Heart left ventricle (tissue), 16 donors: ENCODE data around the gene KLRF2. TPM values are rescaled to one million over a fixed set of nuclear protein-coding genes. Genes with fewer than 3 reads are reported as not detected.

Experiments used
- ATAC-seq, 4 donors: fragments of 200-7000 bp; cut with Tn5 transposase; one replicate each; pipeline ENCODE4 v1.9.1; 2020 to 2022; ENCODE audit warnings: moderate library complexity in 4 of 4, mild to moderate bottlenecking in 3 of 4, moderate number of reproducible peaks in 1 of 4
- DNase-seq, 5 donors: peaks; one replicate each; pipeline ENCODE4 v3.0.0-alpha.2; 2020
- H3K27ac ChIP-seq, 12 donors: fragments of 200-600 bp; sonication (generic) in 4 of 12; one replicate each; pipeline versions ENCODE4 v1.5.0 to v1.8.0; 2016 to 2022; ENCODE audit warnings: mild to moderate bottlenecking in 2 of 12
- H3K27me3 ChIP-seq, 9 donors: fragments of 200-600 bp; sonication (generic) in 2 of 9; one replicate each; pipeline versions ENCODE4 v1.5.1 to v1.8.0; 2016 to 2022; ENCODE audit warnings: mild to moderate bottlenecking in 3 of 9
- H3K36me3 ChIP-seq, 9 donors: fragments of 200-600 bp; sonication (generic) in 2 of 9; one replicate each; pipeline versions ENCODE4 v1.5.0 to v1.8.0; 2018 to 2022; ENCODE audit warnings: mild to moderate bottlenecking in 2 of 9
- H3K4me1 ChIP-seq, 12 donors: fragments of 200-600 bp; sonication (generic) in 4 of 12; one replicate each; pipeline versions ENCODE4 v1.5.0 to v1.8.0; 2016 to 2022; ENCODE audit warnings: mild to moderate bottlenecking in 3 of 12
- H3K4me3 ChIP-seq, 12 donors: fragments of 200-600 bp; sonication (generic) in 4 of 12; one replicate each; pipeline versions ENCODE4 v1.5.0 to v1.8.0; 2017 to 2022; ENCODE audit warnings: mild to moderate bottlenecking in 9 of 12, moderate library complexity in 4 of 12
- H3K9me3 ChIP-seq, 12 donors: fragments of 200-600 bp; sonication (generic) in 4 of 12; one replicate each; pipeline versions ENCODE4 v1.5.0 to v1.8.0; 2016 to 2022; ENCODE audit warnings: mild to moderate bottlenecking in 1 of 12
- POLR2A ChIP-seq, 2 donors: fragments of 450-650 bp; IDR thresholded peaks; one replicate each; pipeline ENCODE4 v1.6.1; 2017; ENCODE audit warnings: antibody characterized with exemption in 2 of 2, mild to moderate bottlenecking in 2 of 2, moderate library complexity in 2 of 2
- whole genome bisulfite sequencing, 4 donors: extraction: QIAGEN DNeasy Blood & Tissue Kit in 2 of 4; methylation state at CpG; one replicate each; pipeline versions ENCODE4 v1.1.5 to v1.1.7; 2013 to 2018; 5-methylcytosine and 5-hydroxymethylcytosine counted together
- intact Hi-C, 10 donors: fragments of 100-400 bp; cut with DNase I; formaldehyde crosslinking; loops; one replicate each; pipeline versions ENCODE4 v1.11.1 to v1.14.2; 2022
- polyA plus RNA-seq, 2 donors: library from polyadenylated mRNA; stranded (reverse); fragments of 200-250 nt; gene quantifications; one replicate each; pipeline ENCODE4 v1.2.3, GENCODE V29; 2013
- total RNA-seq, 9 donors: library from RNA; depleted of rRNA in 2 of 9; stranded (reverse); fragments of >200 nt in 2 of 9; fragmentation: NEBNext Ultra II Directional in 3 of 9; extraction: Animal tissue kit (Norgen Biotek cat#: 25700) in 3 of 9; gene quantifications; one replicate each; pipeline versions ENCODE4 v1.1.0 to v1.2.4, GENCODE V29; 2016 to 2023
- TF ChIP-seq, protein P1 (sequence below), 12 donors: fragments of 200-600 bp; sonication (generic) in 4 of 12; IDR thresholded peaks; one replicate each; pipeline versions ENCODE4 v1.5.0 to v1.8.0; 2018 to 2022; ENCODE audit warnings: antibody characterized with exemption in 12 of 12, mild to moderate bottlenecking in 5 of 12
- donor health status: ischemic (EF 13 %, LVEDD 7.1; RV severe dilation, severe dysfunction).
- donor health status: healthy with polysubstance abuse.
- donor health status: DM: no; HTN: yes; CAD: no.
- donor health status: DM: no; HTN: no; CAD: no.
- donor health status: ischemic (EF 25% LVEDD 6.9; RV normal size, moderate dysfunction).
- donor health status: ischemic (EF 25% LVEDD 5.7; RV mildly dilated, moderate dysfunction).
- donor health status: healthy.
- donor health status: DM: yes; HTN: yes; CAD: no.
- donor health status: ischemic (EF 35%, LVEDD 5.7; RV mildly dilated, moderate dysfunction).
- donor health status: nonischemic (EF 11% LVEDD 7.7; RV severe dilation, severe dysfunction).
- donor health status: DM: yes; HTN: yes; CAD: no.
- donor health status: PGD.
- donor health status: ischemic (EF 29% LVEDD 5.4; RV normal size, mild dysfunction).
- donor health status: nonischemic (EF 23%, LVEDD 6.1; RV moderate dilation, normal function).

KLRF2 gene
- total and polyA plus RNA-seq, 11 donors = not detected

DNA sequence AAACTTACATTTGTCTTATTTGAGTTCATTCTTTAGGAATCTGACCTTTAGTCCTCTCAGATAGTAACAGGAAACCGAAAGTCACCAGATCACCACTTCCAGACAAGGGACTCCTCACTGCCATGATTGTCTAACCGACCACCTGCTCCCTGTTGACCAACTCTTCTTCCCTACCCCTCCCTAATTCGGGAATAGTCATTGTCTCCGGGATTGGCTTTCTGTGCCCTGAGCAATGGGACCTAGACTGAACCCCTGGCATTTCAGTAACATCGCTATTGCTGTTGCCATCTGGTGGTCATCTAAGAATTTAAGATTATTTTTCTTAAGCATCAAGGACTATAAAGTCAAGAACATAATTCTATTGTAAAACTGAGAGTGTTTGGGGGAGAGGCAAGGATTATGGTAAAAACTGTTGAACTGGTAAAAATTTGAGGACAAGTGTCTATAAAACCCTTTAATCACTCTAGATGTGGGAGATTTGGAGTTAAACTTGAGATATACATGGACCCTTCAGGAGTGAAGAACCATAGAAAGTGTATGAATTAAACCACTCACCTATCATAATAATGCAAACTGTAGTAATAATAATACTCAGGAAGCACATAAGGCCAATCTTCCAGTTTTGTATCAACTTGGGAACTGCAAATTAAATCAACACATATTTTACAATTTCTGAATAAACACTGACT lies 44.6 kb downstream of the KLRF2 start:
- no peaks in the 10 kb centered on the region for H3K36me3 ChIP-seq
- no peak overlapping the region for H3K27ac ChIP-seq
- DNase-seq (no peak), ATAC-seq (peak in 3 of 4 donors; percentile 46 to 54 (median 52))
- peak overlapping the region in 4 of 12 donors; percentile 27 to 45 (median 36) for H3K4me3 ChIP-seq
- no peaks in the 10 kb centered on the region for H3K9me3 ChIP-seq
- peaks cover 0 to 4% (median 0%) of the 10 kb centered on the region in 9 donors for H3K27me3 ChIP-seq
- intact Hi-C loops = loop anchor here (1.0 to 10.0 kb wide), 9 partner anchors 109 to 179 kb away; no protein-coding TSS in a partner anchor
- no peak for TF ChIP-seq POLR2A (IDR thresholded peaks at IDR 0.05)
- TF ChIP-seq, protein P1, sequence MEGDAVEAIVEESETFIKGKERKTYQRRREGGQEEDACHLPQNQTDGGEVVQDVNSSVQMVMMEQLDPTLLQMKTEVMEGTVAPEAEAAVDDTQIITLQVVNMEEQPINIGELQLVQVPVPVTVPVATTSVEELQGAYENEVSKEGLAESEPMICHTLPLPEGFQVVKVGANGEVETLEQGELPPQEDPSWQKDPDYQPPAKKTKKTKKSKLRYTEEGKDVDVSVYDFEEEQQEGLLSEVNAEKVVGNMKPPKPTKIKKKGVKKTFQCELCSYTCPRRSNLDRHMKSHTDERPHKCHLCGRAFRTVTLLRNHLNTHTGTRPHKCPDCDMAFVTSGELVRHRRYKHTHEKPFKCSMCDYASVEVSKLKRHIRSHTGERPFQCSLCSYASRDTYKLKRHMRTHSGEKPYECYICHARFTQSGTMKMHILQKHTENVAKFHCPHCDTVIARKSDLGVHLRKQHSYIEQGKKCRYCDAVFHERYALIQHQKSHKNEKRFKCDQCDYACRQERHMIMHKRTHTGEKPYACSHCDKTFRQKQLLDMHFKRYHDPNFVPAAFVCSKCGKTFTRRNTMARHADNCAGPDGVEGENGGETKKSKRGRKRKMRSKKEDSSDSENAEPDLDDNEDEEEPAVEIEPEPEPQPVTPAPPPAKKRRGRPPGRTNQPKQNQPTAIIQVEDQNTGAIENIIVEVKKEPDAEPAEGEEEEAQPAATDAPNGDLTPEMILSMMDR (IDR thresholded peaks at IDR 0.05) = peak in 11 of 12 donors; percentile 10 to 63 (median 44)
- WGBS, 4 donors = 12 to 18% (median 14%) methylated on average over 5 of the region's 5 CpGs
- H3K4me1 ChIP-seq = no peaks in the 10 kb centered on the region

DNA sequence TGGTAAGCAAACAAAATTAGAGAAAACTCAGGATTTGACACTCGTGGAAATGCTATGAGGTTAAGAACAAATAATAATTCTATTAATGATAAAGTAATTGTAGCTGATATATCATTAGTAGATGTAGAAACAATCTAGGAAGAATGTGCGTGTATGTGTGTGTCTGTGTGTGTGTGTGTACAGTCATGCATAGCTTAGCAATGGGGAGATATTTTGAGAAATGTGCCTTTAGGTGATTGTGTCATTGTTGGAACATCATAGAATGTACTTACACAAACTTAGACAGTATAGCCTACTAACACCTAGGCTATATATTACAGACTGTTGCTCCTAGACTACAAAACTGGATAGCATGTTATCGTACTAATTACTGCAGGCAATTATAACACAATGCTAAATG lies 45.6 kb downstream of the KLRF2 start:
- Histone ChIP-seq H3K4me3 (no peak overlapping the region), H3K9me3 (no peaks in the 10 kb centered on the region), H3K27ac (no peak overlapping the region), H3K36me3 (no peaks in the 10 kb centered on the region), H3K4me1 (no peaks in the 10 kb centered on the region), H3K27me3 (no peaks in the 10 kb centered on the region)
- TF ChIP-seq, protein P1 (IDR thresholded peaks at IDR 0.05) = no peak
- TF ChIP-seq POLR2A (IDR thresholded peaks at IDR 0.05) = no peak
- 88 to 91% (median 90%) methylated on average over 3 of the region's 3 CpGs for WGBS, 4 donors
- intact Hi-C loops = loop anchor here in 9 of 10 donors (1.0 to 10.0 kb wide), 9 partner anchors 110 to 180 kb away; no protein-coding TSS in a partner anchor
- no peak for ATAC-seq
- DNase-seq = no peak

DNA sequence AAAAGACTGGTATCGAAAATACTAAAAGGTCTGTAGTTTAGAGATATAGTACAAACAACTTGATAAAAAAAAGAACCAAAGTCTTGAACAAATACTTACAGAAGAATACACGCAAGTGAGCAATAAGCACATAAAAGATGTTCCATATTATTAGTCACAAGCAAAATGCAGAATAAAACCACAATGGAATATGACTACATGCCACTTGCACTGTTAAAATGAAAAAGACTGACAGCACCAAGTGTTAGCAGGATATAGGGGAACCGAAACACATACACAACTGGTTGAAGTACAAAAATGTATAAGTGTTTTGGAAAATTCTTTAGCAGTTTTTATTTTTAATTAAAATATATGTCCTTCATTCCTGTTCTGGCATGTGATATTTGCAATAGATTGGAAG lies 47.3 kb downstream of the KLRF2 start:
- no peaks in the 10 kb centered on the region for H3K27me3 ChIP-seq
- TF ChIP-seq, protein P1 (IDR thresholded peaks at IDR 0.05) = no peak
- TF ChIP-seq POLR2A (IDR thresholded peaks at IDR 0.05) = no peak
- no peaks in the 10 kb centered on the region for H3K36me3 ChIP-seq
- ATAC-seq = no peak
- no peak overlapping the region for H3K27ac ChIP-seq
- intact Hi-C loops = loop anchor here in 8 of 10 donors (5.0 to 10.0 kb wide), 5 partner anchors 111 to 181 kb away; no protein-coding TSS in a partner anchor
- H3K4me3 ChIP-seq = no peak overlapping the region
- no peaks in the 10 kb centered on the region for H3K9me3 ChIP-seq
- H3K4me1 ChIP-seq = no peaks in the 10 kb centered on the region
- WGBS, 4 donors = 88 to 96% (median 92%) methylated on average over 3 of the region's 3 CpGs
- DNase-seq = no peak

DNA sequence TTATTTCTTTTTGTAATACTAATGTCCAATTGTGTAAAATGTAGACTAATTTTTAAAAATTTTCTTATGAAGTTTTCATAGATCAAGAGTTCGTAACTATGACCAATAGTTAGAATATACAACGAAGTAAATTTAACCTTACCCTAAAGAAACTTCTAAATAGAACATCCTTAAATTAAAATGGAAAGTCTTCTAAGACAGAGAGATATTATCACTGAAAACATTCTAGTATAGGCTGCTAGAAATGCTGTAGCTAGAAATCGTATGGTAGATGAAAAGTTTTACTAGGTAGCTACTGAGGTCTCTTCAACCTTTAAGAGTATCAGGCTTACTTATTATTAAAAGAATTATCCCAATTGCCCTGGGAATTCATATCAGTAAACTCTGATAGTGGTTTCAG lies 50.0 kb downstream of the KLRF2 start:
- TF ChIP-seq, protein P1 (IDR thresholded peaks at IDR 0.05) = no peak
- TF ChIP-seq POLR2A (IDR thresholded peaks at IDR 0.05) = no peak
- Histone ChIP-seq H3K27me3 (no peaks in the 10 kb centered on the region), H3K9me3 (no peaks in the 10 kb centered on the region), H3K36me3 (no peaks in the 10 kb centered on the region), H3K4me3 (no peak overlapping the region), H3K4me1 (no peaks in the 10 kb centered on the region), H3K27ac (no peak overlapping the region)
- ATAC-seq (no peak), DNase-seq (no peak)
- intact Hi-C loops = no loop called here
- 59 to 72% (median 70%) methylated on average over 3 of the region's 3 CpGs for WGBS, 4 donors
